GM12874 (cell line): ENCODE measurements around the gene GLRX.

Source experiments
- TF ChIP-seq, protein P1 (sequence below): IDR thresholded peaks from 2 replicates; pipeline ENCODE4 v1.5.1; 2011; ENCODE audit warnings: low read depth, mild to moderate bottlenecking, control low read depth, low read length, moderate library complexity; ENCODE audit not compliant: insufficient read depth

Gene GLRX

DNA sequence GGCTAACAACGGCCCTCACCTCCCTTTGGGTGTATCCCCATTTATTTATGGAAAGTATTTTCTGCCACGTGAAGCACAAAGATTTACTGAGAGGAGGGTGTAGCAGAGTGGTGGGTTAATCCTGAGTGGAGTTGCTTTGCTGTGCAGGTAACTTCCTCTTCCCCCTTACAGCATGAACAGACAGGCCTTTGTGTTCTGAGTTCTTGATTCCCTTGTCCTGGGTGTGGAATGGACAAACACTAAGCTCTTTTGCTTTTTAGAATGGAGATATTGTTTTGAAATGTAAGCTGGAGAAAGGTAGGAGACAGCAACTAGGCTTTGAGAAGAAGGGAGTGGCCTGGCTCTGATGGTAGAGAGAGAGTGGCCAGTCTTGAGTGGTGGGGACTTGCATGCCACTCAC, 17.1 kb upstream of the GLRX start:
- TF ChIP-seq, protein P1, sequence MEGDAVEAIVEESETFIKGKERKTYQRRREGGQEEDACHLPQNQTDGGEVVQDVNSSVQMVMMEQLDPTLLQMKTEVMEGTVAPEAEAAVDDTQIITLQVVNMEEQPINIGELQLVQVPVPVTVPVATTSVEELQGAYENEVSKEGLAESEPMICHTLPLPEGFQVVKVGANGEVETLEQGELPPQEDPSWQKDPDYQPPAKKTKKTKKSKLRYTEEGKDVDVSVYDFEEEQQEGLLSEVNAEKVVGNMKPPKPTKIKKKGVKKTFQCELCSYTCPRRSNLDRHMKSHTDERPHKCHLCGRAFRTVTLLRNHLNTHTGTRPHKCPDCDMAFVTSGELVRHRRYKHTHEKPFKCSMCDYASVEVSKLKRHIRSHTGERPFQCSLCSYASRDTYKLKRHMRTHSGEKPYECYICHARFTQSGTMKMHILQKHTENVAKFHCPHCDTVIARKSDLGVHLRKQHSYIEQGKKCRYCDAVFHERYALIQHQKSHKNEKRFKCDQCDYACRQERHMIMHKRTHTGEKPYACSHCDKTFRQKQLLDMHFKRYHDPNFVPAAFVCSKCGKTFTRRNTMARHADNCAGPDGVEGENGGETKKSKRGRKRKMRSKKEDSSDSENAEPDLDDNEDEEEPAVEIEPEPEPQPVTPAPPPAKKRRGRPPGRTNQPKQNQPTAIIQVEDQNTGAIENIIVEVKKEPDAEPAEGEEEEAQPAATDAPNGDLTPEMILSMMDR: no peak

DNA sequence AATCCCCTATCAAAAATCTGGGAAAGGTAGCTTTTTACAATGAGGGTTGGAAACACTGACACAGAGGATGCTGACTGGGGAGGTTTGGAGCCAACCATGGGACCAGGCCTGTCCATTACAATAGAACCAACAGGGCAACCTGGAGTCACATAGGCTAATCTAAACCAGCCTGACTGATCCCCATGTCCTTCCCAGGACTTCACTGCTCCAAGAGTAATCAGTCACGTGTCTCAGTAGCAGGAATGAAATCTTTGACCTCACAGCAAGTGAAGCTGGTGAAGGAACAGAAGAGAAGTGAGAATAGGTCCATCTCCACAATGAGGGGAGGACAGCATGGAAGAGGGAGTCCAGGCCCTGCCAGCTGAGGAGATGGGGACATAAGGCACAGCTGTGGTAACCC, 16.0 kb upstream of the GLRX start:
- TF ChIP-seq, protein P1: no peak

DNA sequence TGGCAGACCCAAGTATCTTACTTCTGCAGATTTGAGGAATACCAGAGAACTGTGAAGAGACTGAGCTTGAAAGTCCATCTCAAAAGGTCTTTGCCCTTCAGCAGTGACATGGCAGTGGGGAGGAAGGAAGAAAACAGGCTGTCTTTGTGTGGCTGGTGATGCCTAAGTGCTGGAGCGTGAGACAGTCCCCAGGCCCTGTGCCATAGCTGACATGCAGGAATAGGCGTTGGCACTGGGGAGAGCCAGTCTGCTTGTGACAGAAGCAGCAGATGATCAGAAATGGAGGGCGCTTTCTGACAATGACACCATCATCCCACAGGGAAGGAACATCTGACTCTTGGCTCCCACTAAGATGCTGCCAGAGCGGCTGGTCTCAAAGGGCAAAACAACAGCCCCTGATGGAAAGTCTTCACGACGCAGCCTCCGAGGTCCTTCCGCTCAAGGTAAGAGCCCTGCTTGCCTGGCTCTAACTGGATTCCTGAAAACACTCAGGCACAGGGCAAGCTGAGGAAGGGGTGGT, 15.5 kb upstream of the GLRX start:
- TF ChIP-seq, protein P1: no peak

DNA sequence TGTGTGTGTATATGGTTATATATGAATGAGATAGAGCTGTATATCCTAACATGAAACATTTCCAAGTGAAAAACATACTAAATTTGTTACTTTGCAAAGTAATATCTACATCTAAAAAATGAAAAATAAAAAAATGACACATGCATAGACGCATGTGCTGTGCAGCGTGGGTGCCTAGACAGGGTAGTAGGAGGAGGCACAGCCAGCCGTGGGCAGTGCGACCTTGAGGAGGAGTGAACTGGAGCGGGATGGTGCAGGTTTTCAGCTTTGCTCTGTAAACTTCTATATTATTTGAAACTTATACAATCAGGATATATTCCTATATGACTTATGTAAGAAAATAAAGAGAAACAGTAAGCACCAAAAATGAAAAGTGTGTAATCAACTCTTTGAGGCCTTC, 15.0 kb upstream of the GLRX start:
- TF ChIP-seq, protein P1: no peak

DNA sequence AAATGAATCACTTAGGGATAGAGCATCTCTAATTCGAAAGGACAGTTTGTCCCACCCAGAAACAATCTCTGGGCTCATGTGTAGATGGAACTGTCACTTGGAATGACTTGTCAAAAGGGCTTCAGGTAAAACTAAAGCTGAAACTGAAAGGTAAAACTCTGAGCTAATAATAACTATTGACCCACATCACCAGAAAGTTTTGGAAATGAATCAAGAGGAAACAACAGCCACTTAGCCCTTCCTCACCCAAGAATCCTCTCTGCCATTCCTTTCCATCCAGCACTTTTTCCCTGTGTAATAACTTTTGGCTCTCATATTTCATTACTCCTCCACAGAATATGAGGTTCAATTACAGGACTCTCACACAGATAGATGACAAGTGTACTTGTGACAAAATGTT, 14.0 kb upstream of the GLRX start:
- TF ChIP-seq, protein P1: no peak

DNA sequence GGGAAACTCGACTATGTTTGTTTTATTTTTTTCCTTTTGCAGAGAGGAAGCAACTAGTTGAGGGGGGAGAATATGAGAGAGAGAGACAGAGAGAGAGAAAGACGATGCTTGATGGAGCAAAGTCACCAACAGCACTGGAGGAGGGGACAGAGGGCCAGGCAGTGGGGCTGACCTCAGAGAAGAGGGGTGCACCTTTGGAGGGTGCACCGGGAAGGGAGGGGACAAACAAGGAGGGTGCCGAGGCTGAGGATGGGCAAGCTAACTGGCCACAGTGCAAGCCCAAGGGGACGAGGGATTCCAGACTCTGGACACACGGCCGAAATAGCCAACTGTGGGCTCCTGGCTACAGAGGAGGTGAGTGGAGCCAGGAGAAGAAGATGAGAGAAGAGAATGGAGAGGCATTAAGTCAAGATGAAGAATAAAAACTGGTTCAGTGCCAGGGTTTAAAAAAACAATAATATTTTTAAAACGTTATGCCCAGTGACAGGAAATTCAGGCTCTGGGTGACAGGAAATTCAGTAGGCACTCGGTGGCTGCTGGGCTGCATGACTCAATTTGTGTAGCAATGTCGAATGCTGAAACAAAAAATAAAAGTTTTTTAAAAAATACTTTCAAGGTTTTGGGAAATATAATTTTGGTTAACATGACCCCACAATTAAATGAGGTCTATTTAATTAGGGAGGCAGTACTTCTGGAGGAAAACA, 13.3 kb upstream of the GLRX start:
- TF ChIP-seq, protein P1: no peak

DNA sequence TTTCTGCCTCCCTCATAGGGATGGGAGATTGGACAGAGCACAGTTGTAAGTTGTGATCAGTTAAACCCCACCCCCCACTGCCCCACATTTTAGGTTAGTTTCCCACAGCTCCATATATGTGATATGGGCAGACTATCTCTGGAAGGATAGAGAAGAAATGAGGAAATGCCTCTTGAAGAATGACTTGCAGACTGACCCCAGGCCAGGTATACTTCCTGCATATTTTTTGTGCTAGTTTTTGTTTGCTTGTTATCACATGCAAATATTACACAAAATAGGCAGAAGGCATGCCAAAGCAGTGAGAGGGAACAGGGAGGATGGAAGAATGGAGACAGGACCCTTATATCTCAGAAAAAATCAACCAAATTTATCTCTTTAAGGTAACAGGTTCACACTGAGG, 10.1 kb upstream of the GLRX start:
- TF ChIP-seq, protein P1: no peak
